Stomach smooth muscle (tissue), 2 donors: ENCODE measurements around the gene TEFM.

Experiments
- H3K27ac ChIP-seq: one replicate; pipeline ENCODE4 v1.7.0; 2013; ENCODE audit warnings: mild to moderate bottlenecking, low read length, inconsistent platforms
- H3K27me3 ChIP-seq, 2 donors: one replicate each; pipeline ENCODE4 v1.7.0; 2013; ENCODE audit warnings: low read length in 2 of 2; ENCODE audit not compliant: insufficient read depth in 2 of 2, control insufficient read depth in 1 of 2
- H3K36me3 ChIP-seq, 2 donors: one replicate each; pipeline ENCODE4 v1.7.0; 2013; ENCODE audit warnings: low read length in 2 of 2; ENCODE audit not compliant: control insufficient read depth in 2 of 2, insufficient read depth in 2 of 2
- H3K4me1 ChIP-seq: one replicate; pipeline ENCODE4 v1.7.0; 2013; ENCODE audit warnings: low read length; ENCODE audit not compliant: control insufficient read depth, insufficient read depth
- H3K4me3 ChIP-seq, 2 donors: one replicate each; pipeline ENCODE4 v1.7.0; 2013; ENCODE audit warnings: low read length in 2 of 2
- H3K9ac ChIP-seq, 2 donors: one replicate each; pipeline ENCODE4 v1.7.0; 2013; ENCODE audit warnings: low read length in 2 of 2, mild to moderate bottlenecking in 1 of 2
- H3K9me3 ChIP-seq, 2 donors: one replicate each; pipeline ENCODE4 v1.7.0; 2013; ENCODE audit warnings: low read length in 2 of 2; ENCODE audit not compliant: control insufficient read depth in 2 of 2
- donor health status: healthy.
- donor health status: Pancreatic carcinoma.

Gene TEFM

DNA sequence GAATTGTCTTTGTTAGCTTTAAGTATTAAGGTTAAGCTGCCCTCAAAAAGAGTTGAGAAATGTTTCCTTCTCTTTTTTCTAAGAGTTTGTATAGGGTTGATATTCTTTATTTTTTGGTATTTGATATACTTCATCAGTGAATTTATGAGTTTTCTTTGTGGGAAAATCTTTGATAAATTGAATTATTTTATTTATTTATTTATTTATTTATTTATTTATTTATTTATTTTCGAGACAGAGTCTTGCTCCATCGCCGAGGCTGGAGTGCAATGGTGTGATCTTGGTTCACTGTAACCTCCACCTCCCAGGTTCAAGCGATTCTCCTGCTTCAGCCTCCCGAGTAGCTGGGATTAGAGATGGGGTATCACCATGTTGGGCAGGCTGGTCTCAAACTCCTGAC, 19.9 kb downstream of the TEFM start:
- H3K4me3 ChIP-seq: no peak overlapping the region
- H3K4me1 ChIP-seq: no peaks in the 10 kb centered on the region
- no peaks in the 10 kb centered on the region for H3K27me3 ChIP-seq
- no peak overlapping the region for H3K27ac ChIP-seq
- no peaks in the 10 kb centered on the region for H3K9me3 ChIP-seq
- no peaks in the 10 kb centered on the region for H3K36me3 ChIP-seq
- H3K9ac ChIP-seq: no peak overlapping the region

DNA sequence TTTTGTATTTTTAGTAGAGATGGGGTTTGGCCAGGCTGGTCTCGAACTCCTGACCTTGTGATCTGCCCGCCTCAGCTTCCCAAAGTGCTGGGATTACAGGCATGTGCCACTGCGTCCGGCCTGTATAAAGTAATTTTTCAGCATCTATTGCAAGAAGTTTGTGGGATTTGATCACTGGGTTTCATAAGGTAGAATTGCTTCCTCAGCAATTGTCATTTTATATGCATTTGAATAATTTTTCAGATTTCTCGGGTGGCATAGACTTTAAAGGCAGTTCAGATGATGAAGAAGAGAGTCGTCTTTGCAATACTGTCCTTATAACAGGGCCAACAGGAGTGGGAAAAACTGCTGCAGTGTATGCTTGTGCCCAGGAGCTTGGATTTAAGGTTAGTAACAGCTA, 37.0 kb downstream of the TEFM start:
- no peaks in the 10 kb centered on the region for H3K27me3 ChIP-seq
- no peaks in the 10 kb centered on the region for H3K4me1 ChIP-seq
- no peak overlapping the region for H3K27ac ChIP-seq
- H3K36me3 ChIP-seq: no peaks in the 10 kb centered on the region
- H3K4me3 ChIP-seq: no peak overlapping the region
- H3K9me3 ChIP-seq: no peaks in the 10 kb centered on the region
- H3K9ac ChIP-seq: no peak overlapping the region

DNA sequence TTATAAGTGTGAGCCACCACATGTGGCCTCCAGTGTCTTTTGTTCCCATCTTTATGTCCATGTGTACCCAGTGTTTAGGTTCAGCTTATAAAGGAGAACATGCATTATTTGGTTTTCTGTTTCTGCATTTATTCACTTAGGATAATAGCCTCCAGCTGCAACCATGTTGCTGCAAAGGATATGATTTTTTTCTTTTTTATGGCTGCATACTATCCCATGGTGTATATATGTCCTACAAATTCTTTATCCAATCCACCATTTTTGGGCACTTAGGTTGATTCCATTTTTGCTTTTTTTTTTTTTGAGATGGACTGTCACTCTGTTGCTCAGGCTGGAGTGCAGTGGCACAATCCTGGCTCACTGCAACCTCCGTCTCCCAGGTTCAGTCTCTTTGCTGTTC, 41.4 kb downstream of the TEFM start:
- Histone ChIP-seq H3K4me1 (no peaks in the 10 kb centered on the region), H3K36me3 (no peaks in the 10 kb centered on the region), H3K4me3 (no peak overlapping the region), H3K27me3 (no peaks in the 10 kb centered on the region), H3K9ac (no peak overlapping the region), H3K27ac (no peak overlapping the region), H3K9me3 (no peaks in the 10 kb centered on the region)

DNA sequence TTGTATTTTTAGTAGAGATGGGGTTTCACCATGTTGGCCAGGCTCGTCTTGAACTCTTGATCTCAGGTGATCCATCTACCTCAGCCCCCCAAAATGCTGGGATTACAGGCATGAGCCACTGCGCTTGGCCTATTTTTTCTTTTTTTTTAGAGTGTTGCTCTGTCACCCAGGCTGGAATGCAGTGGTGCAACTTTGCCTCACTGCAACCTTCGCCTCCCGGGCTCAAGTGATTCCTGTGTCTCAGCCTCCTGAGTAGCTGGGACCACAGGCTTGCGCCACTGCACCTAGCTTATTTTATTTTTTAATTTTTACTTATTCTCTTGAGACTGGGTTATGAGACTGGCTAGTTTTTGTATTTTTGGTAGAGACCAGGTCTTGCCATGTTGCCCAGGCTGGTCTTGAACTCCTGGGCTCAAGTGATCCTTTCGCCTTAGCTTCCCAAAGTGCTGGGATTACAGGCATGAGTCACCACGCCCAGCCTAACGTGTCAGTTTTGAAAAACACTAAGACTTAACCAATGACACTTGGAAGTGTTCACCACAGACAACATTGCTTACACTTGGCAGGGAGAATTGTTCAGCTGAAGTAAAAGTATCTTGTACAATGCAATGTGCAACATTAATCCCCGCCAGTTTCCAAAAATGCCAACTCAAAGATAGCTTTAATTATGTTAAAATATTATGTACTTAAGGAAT, 47.3 kb downstream of the TEFM start:
- Histone ChIP-seq H3K4me3 (no peak overlapping the region), H3K9ac (no peak overlapping the region), H3K36me3 (no peaks in the 10 kb centered on the region), H3K27ac (no peak overlapping the region), H3K27me3 (no peaks in the 10 kb centered on the region), H3K9me3 (no peaks in the 10 kb centered on the region), H3K4me1 (no peaks in the 10 kb centered on the region)

DNA sequence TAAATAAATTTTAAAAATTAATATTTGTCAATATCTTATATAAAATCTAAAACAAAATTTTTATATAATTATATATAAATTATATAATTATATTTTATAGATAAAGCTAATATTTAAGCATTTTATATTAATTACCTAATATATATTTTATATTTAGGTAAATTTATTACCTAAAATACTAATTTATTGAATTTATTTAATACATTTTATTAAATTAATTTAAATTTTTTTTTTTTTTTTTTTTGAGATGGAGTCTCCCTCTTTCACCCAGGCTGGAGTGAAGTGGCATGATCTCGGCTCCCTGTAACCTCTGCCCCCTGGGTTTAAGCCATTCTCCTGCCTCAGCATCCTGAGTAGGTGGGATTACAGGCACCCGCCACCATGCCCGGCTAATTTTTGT, 51.9 kb downstream of the TEFM start:
- no peak overlapping the region for H3K9ac ChIP-seq
- no peak overlapping the region for H3K4me3 ChIP-seq
- H3K27me3 ChIP-seq: no peaks in the 10 kb centered on the region
- H3K4me1 ChIP-seq: no peaks in the 10 kb centered on the region
- no peaks in the 10 kb centered on the region for H3K9me3 ChIP-seq
- H3K27ac ChIP-seq: no peak overlapping the region
- no peaks in the 10 kb centered on the region for H3K36me3 ChIP-seq
